D341Med (cell line): ENCODE measurements around the gene VPS72.

Experiments
- DNase-seq: peaks from one replicate; pipeline ENCODE4 v3.0.0; 2012; ENCODE audit warnings: low spot score

VPS72 gene

DNA sequence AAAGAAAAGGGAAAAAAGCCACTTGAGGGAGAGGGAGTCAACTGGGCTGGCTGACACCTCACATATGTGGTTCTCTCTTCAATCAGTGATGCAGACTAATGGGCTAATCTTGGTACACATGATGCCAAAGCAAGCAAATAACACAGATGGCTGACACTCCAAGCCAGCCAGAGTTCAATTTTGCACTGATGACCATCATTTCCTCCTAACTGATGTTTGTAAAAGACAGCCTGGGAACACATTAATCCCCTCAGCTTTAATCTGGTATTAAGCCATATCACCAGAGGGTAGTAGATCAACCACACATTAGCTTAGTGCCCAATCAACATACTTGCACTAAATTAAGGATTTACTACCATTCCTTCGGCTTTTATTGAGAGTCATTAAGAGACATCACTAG, 2.8 kb downstream of the VPS72 start:
- peak; percentile 76 for DNase-seq

DNA sequence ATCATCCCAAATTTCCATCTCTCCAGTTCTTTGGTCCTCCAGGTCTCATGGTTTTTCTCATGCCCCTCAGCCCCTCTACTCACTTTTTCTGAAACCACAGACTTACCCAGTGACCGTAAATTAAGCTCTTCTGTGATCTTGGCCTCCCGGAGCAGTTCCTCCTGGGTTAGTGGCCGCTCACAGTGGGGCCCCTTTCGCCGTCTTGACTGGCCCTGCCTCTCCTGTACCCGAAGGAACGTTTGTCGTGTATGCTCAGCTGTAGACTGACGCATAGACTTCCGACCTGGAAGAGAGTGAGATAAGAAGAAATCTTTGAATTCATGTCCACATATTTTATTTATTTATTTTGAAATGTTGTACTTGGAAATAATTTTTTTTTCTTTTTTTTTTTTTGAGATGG, 5.8 kb downstream of the VPS72 start:
- DNase-seq = no peak

DNA sequence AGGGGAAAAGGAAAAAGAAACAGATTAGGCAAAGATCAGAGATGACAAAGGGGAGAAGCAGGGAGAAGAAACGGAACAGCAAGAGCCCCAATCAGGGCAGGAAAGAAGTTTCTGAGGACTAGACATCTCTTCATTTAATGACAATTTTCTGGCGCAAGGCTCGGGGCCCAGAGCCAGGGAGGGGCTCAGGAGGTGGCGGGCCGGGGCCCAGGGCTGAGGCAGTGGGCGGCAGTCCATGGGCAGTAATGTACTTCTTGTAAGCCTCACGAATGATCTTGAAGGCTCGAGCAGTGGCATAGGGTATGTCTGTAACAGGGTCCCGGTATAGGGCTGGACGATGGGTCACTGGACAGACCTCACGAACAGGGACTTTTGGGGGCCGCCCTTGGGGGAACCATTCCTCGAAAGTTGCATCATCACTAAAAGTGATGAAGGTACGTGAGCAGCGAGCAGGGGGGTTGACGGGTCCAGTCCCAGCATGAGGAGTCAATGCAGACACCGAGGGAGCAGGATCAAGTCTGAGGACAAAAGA, 13.4 kb downstream of the VPS72 start:
- DNase-seq = no peak

- peak; percentile 67 for DNase-seq
These were observed 14.1 kb downstream of the VPS72 start, which contains the start of gene TMOD4 for GRCh38 chr1:151175863-151176262. Gene TMOD4 (minus strand): TSS chr1:151175981. CDS start chr1:151174875, 1,106 bp downstream.

- DNase-seq = no peak
These were observed 14.8 kb downstream of the VPS72 start for GRCh38 chr1:151175041-151175741.

GRCh38 chr1:151171190-151171589, 18.8 kb downstream of the VPS72 start:
- DNase-seq = no peak

- DNase-seq = no peak
These were observed 22.9 kb downstream of the VPS72 start for GRCh38 chr1:151167116-151167515.

DNA sequence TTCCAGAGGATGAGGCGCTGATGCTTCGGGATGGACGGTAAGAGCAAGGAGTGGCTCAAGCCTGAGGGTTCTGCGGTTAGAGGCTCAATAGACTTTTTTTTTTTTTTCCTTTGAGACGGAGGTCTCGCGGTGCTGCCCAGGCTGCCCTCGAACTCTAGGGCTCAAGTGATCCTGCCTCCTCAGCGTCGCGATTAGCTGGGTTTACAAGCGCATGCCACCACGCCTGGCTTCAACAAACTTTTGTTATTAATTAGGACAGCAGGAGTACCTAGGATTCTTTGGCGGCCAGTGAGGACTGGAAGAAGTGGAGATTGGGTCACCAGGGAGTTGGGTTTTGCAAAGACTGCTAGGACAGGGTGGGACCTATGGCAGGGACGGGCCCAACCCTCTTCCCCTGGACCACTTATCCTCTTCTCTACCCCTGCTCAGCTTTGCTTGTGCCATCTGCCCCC, 23.5 kb downstream of the VPS72 start:
- no peak for DNase-seq

- DNase-seq = peak; percentile 94
These were observed 24.1 kb downstream of the VPS72 start, which contains the start of the genes LYSMD1 and SCNM1 for GRCh38 chr1:151165738-151166504. Gene LYSMD1 (minus strand): TSS chr1:151165902. CDS start chr1:151165258, 644 bp downstream. Gene SCNM1 (plus strand): TSS chr1:151166144. CDS start chr1:151166153, 9 bp downstream.

DNA sequence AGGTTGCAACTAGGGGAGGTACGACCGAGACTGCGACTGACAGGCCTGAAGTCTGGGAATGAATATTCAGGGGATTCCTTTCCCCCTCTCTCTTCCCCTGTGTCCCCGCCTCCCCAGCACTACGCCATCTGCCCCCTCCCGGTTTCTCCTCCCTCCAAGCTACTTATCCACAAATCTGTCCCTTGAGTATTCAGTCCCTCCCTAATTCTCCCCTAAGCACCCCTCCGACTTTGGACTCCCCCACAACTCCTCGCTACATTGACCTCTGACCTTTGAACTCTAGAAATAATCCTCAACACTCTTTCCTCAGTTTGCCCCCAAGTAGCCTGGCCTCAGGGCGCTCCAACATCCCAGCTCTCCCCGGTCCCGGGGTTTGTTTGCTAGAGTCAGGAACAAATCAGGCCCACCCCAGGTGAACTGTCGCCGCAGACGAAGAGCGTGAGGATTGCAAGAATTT, 24.7 kb downstream of the VPS72 start:
- peak; percentile 90 for DNase-seq

- DNase-seq = no peak
These were observed 25.2 kb downstream of the VPS72 start for GRCh38 chr1:151164732-151165280.

DNA sequence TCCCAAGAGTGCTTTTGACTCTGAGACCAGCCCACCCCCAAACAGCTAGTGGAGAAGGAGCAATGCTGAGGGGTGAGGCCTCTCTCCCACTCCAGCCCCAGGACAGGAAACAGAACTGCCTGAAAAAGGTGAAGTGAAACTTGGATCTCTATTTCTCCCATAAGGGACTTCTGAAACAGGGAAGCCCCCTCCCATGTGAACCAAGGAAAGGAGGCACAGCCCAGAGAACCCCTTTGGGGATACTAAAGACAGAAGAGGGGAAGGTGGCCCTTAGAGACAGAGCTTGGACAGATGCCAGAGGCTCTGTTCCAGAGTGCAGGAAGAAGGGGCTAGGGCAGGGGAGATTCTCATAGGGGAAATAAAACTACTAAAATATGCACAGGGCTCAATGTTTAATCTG, 30.6 kb downstream of the VPS72 start:
- DNase-seq = no peak

DNA sequence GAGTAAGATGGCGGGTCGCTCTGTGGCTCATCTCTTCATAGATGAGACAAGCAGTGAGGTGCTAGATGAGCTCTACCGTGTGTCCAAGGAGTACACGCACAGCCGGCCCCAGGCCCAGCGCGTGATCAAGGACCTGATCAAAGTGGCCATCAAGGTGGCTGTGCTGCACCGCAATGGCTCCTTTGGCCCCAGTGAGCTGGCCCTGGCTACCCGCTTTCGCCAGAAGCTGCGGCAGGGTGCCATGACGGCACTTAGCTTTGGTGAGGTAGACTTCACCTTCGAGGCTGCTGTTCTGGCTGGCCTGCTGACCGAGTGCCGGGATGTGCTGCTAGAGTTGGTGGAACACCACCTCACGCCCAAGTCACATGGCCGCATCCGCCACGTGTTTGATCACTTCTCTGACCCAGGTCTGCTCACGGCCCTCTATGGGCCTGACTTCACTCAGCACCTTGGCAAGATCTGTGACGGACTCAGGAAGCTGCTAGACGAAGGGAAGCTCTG, 31.2 kb downstream of the VPS72 start:
- DNase-seq = no peak

DNA sequence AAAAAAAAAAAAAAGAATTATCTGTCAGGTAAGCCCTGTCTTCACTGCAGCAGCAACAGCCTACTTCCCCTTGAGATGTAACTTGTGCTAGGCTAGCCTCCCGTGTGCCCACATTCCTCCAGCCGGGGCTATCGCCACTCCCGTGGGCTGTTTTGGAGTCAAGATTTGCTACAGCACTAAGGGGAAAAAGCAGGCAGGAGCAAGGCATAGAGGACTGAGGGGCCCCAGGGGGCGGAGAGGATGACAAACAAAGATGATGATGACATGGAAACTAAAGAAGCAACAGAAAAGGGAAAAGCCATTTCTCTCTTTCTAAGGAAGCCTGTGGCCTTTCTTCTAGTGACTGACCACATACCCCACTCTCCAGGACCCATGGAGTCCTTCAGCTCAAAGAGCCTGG, 31.7 kb downstream of the VPS72 start:
- DNase-seq = no peak

DNA sequence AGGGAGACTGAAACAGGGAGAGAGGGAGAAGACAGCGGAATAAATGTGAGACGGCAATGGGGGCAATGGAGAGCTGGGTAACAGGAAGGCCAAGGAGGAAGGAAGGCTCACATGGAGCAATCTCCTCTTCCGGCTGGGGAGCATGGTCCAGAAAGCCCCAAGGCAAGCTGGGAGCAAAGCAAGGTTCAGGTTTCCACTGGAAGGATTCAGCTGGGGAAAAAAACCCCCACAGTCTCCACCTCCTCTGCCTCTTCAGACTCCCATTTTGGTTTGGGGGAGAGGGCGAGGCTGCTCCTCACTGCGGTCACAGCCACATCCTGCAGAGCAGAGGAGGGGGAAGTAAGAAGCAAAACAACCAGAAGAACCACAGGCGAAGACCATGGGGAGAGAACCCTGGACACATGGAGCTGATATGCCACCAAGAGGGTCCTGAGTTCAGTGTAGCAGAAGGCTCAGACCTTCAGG, 32.9 kb downstream of the VPS72 start:
- peak; percentile 8 for DNase-seq

DNA sequence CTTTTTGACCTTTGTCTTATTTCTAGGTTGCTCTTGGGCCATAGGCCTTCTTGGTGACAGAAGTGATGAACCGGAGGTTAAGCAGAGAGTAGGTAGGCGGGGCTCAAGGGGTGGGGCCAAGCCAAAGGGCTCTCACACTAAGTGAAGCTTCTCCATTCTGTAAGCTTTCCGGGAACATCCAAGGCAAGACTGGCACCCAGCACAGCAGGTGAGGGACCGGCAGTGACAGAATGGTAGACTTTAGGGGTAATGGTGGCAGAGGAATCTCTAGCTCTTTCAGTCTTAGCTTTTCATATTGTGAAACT, 33.5 kb downstream of the VPS72 start, which contains the start of gene TNFAIP8L2:
Gene TNFAIP8L2 (plus strand): TSS at position 135 of the 305 bp plus-strand sequence. CDS start 2,049 bp downstream, outside the sequence.
- DNase-seq = peak; percentile 30

DNA sequence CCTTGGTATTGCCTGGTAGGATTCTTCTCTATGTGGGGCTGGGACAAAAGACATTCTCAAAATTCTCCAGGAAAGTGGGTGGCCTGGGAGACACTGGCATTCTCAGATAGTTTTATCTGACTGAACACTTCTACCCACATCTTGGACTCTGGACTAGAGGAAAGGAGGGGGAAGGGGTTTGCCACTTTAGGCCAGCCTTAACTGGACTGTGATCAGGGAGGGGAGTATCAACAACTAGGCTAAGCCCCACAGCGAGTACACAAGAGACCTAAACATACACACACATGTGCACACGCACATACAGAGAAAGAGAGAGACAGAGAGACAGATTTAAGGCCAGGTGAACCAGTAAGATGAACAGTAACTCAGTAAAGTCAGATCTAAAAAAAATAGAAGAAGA, 42.3 kb downstream of the VPS72 start:
- DNase-seq = no peak

- DNase-seq = no peak
These were observed 42.9 kb downstream of the VPS72 start for GRCh38 chr1:151147132-151147503.

- DNase-seq = peak; percentile 99
These were observed 43.4 kb downstream of the VPS72 start, which contains the start of gene SEMA6C for GRCh38 chr1:151146412-151147131. Gene SEMA6C (minus strand): TSS chr1:151146631. CDS start chr1:151142621, 4,010 bp downstream.

- no peak for DNase-seq
These were observed 44.0 kb downstream of the VPS72 start for GRCh38 chr1:151146072-151146411.

DNA sequence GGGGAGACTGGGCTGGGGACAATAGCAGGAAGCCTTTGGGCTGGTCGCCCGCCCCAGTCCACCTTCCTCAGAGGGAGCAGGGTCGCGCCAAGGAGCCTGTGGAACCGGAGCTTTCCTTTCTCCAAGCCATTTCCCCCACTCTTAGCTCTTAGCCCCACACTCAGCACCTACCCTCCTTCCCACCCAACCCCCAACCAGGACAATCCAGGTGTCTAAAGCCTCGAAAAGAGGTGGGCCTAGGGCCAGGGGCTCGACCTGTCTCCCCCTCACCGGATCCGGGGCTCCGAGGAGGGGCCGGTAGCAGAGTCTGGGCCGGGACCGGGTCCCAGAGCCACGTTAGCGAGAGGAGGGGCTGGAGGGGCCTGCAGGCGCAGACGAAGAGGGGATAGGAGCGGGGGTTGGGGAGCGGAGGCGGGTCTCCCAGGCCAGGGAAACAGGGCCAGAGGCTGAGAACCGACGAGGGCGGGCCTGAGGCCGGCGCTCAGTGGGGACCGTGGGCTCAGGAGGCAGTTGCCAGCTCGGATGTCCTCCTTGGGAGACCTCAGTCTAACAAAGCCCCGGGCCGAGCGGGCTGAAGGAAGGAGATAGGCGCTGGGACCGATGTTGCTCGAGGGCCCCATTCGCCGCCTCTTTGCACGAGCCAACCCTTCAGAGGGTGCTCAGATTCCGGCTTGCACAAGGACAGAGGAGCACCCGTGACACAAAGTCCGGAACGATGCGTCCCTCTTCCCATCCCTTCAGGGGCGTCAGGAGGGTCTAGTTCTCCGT, 44.5 kb downstream of the VPS72 start:
- DNase-seq = peak; percentile 50
